ENCODE data around the gene ZNF106. TPM values are rescaled to one million over a fixed set of nuclear protein-coding genes. Genes with fewer than 3 reads are reported as not detected.

The ZNF106 gene
- total RNA-seq, 1 donor from 2014 or later = 92.2 TPM

DNA sequence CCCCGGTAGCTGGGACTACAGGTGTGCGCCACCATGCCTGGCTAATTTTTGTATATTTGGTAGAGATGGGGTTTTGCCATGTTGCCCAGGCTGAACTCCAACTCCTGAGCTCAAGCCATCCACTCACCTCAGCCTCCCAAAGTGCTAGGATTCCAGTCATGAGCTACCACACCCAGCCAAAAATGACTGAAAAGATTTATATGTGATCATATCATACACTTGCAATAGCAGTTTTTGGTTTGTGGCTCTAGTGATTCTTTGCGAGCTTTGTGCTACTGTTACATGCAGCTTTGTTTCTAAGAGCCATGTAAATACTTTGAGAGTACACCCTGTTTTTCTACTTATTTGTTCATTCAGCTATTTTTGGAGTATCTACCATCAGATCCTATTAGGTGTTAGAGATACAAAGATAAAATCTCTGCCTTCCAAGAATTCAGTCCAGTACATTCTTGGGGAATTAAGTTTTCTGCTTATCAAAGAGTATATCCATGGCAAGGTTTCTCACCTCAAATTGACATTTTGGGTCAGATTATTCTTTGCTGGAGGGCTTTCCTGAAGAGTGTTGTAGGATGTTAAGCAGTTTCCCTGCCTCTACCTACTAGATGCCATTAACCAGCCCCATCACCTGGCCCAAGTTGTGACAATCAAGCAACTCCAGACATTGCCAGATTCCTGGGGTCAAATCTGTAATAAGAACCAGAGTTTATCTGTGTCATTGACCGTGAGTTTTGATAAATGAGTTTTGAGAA is 19.5 kb upstream of the ZNF106 start:
- peak overlapping the region; percentile 2 for H3K4me3 ChIP-seq
- peak overlapping the region; percentile 74 for H3K27ac ChIP-seq
- intact Hi-C loops (cut with DNase I) = no loop called here
- no peaks in the 10 kb centered on the region for H3K9me3 ChIP-seq
- no peaks in the 10 kb centered on the region for H3K27me3 ChIP-seq (ENCODE audit: low read depth)
- ATAC-seq (peak; percentile 22 to 45), DNase-seq (no peak)
- peaks cover 31% of the 10 kb centered on the region for H3K36me3 ChIP-seq
- H3K4me1 ChIP-seq = peaks cover 33% of the 10 kb centered on the region
- TF ChIP-seq, protein P1, sequence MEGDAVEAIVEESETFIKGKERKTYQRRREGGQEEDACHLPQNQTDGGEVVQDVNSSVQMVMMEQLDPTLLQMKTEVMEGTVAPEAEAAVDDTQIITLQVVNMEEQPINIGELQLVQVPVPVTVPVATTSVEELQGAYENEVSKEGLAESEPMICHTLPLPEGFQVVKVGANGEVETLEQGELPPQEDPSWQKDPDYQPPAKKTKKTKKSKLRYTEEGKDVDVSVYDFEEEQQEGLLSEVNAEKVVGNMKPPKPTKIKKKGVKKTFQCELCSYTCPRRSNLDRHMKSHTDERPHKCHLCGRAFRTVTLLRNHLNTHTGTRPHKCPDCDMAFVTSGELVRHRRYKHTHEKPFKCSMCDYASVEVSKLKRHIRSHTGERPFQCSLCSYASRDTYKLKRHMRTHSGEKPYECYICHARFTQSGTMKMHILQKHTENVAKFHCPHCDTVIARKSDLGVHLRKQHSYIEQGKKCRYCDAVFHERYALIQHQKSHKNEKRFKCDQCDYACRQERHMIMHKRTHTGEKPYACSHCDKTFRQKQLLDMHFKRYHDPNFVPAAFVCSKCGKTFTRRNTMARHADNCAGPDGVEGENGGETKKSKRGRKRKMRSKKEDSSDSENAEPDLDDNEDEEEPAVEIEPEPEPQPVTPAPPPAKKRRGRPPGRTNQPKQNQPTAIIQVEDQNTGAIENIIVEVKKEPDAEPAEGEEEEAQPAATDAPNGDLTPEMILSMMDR (IDR thresholded peaks at IDR 0.05) = no peak

DNA sequence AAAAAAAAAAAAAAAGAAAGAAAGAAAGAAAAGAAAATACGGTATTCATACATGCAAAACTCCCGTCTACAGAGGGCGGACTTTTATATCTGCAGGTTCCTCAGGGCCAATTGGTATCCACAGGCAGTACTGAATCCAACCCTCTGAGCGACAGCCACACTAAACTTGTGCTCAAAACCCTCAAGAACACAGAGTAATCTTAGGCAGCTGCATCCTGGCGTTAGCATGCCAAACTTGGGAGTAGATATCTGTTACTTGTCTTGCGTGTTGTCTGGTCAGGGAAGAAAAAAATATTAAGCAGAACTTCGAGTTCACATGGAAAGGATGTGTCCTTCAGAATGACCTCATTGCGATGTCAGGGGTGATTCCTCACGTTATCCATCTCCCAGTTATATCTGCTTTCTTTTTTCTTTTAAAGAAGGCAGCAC is 17.3 kb upstream of the ZNF106 start:
- intact Hi-C loops (cut with DNase I) = no loop called here
- peaks cover 9% of the 10 kb centered on the region for H3K36me3 ChIP-seq
- no peaks in the 10 kb centered on the region for H3K27me3 ChIP-seq (ENCODE audit: low read depth)
- no peaks in the 10 kb centered on the region for H3K9me3 ChIP-seq
- H3K4me3 ChIP-seq = no peak overlapping the region
- peaks cover 52% of the 10 kb centered on the region for H3K4me1 ChIP-seq
- peak in 1 of 2 donors; percentile 14 for ATAC-seq
- TF ChIP-seq, protein P1 (IDR thresholded peaks at IDR 0.05) = no peak
- H3K27ac ChIP-seq = peak overlapping the region; percentile 16
- no peak for DNase-seq

DNA sequence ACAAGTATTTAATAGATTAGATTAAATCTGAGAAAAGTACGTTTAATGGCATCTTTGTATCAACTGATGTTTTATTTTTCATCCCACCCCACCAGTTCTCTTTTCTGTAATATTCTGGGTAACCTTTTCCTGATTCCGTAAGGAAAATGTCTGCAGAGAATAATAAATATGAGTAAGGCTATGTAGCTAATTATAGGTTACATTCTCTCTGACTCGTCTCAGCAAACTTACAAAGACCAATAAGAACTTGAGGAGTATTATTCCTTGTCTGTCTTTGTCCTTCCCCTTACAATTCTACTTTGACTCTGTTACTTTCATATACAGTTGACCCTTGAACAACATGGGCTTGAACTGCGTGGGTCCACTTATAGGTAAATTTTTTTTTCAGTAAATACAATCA is 16.6 kb upstream of the ZNF106 start:
- Histone ChIP-seq H3K27me3 (ENCODE audit: low read depth) (no peaks in the 10 kb centered on the region), H3K9me3 (no peaks in the 10 kb centered on the region), H3K36me3 (peaks cover 2% of the 10 kb centered on the region), H3K4me1 (peaks cover 52% of the 10 kb centered on the region), H3K4me3 (no peak overlapping the region), H3K27ac (no peak overlapping the region)
- TF ChIP-seq, protein P1 (IDR thresholded peaks at IDR 0.05) = no peak
- DNase-seq (no peak), ATAC-seq (no peak)
- intact Hi-C loops (cut with DNase I) = no loop called here

DNA sequence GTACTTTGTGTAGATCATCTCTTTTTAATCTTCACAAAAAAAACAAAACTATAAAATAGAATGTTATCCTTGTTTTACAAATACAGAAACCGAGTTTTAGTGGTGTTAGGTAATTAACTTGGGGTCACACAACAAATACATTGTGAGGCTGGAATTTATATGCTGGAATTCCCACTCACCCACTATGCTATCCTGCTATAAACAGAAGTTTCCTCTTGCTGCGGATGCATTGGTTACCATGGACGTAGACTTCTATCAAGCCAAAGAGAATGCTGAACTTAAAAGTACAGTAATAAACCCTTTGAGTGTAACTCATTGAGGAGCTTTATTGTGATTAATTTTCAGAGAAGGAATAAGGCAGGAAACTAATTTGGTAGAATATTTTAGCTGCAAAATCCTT is 13.7 kb upstream of the ZNF106 start:
- TF ChIP-seq, protein P1 (IDR thresholded peaks at IDR 0.05) = no peak
- peaks cover 58% of the 10 kb centered on the region for H3K4me1 ChIP-seq
- no peaks in the 10 kb centered on the region for H3K9me3 ChIP-seq
- no peaks in the 10 kb centered on the region for H3K27me3 ChIP-seq (ENCODE audit: low read depth)
- H3K4me3 ChIP-seq = no peak overlapping the region
- H3K27ac ChIP-seq = no peak overlapping the region
- intact Hi-C loops (cut with DNase I) = no loop called here
- DNase-seq (no peak), ATAC-seq (no peak)
- H3K36me3 ChIP-seq = no peaks in the 10 kb centered on the region

DNA sequence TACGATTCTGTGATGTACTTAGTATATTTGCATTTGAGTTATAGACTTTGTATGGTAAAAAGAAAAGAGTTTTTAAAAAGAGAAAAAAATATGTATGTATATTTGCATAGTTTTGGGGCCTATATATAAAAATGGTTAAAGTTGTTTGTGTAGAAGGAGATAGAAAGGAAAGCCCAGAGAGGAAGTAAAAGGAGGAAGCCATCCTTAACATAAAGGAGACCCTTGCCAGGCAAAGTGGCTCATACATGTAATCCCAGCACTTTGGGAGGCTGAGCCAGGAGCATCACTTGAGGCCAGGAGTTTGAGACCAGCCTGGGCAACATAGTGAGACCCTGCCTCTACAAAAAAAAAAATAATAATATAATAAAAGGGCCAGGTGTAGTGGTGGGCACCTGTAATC is 12.9 kb upstream of the ZNF106 start:
- no peak for DNase-seq
- H3K27me3 ChIP-seq (ENCODE audit: low read depth) = no peaks in the 10 kb centered on the region
- H3K4me3 ChIP-seq = no peak overlapping the region
- peaks cover 64% of the 10 kb centered on the region for H3K4me1 ChIP-seq
- no peaks in the 10 kb centered on the region for H3K9me3 ChIP-seq
- intact Hi-C loops (cut with DNase I) = no loop called here
- TF ChIP-seq, protein P1 (IDR thresholded peaks at IDR 0.05) = no peak
- H3K27ac ChIP-seq = no peak overlapping the region
- H3K36me3 ChIP-seq = no peaks in the 10 kb centered on the region
- ATAC-seq = no peak

Data from lower lobe of right lung (tissue), 2 donors.